Activated naive CD8-positive, alpha-beta T cell treated with anti-CD3 and anti-CD28 coated beads, Interleukin-2, amount 10 ng/mL, durations not matched to agents 7 days and 5 days (primary cell): ENCODE results near the gene KRTDAP. TPM values are rescaled to one million over a fixed set of nuclear protein-coding genes. Genes with fewer than 3 reads are reported as not detected.

Experiments
- ATAC-seq: fragments of 150-1000 bp; cut with Tn5 transposase; one replicate; pipeline ENCODE4 v1.10.0; 2021; ENCODE audit warnings: low read depth, moderate library complexity
- POLR2A ChIA-PET: fragments of 350-600 bp; sonication (Branson Sonifier 250); formaldehyde crosslinking; loops from one replicate; lab custom pipeline; 2021; ENCODE audit warnings: antibody characterized with exemption; lab: Charles Lee
- DNase-seq: peaks from one replicate; pipeline ENCODE4 v3.0.0; 2021
- H3K27ac Mint-ChIP-seq: one replicate; pipeline ENCODE4 v1.8.0; 2022; ENCODE audit warnings: mild to moderate bottlenecking, mixed read lengths
- H3K27me3 Mint-ChIP-seq: one replicate; pipeline ENCODE4 v1.8.0; 2022; ENCODE audit warnings: mild to moderate bottlenecking, moderate library complexity, mixed read lengths
- H3K36me3 Mint-ChIP-seq: one replicate; pipeline ENCODE4 v1.8.0; 2021; ENCODE audit warnings: mild to moderate bottlenecking, mixed read lengths
- H3K4me1 Mint-ChIP-seq: one replicate; pipeline ENCODE4 v1.8.0; 2021; ENCODE audit warnings: mixed read lengths
- H3K4me3 Mint-ChIP-seq: one replicate; pipeline ENCODE4 v1.8.0; 2022; ENCODE audit warnings: mild to moderate bottlenecking, moderate library complexity, mixed read lengths
- H3K9me3 Mint-ChIP-seq: one replicate; pipeline ENCODE4 v1.8.0; 2021; ENCODE audit warnings: mixed read lengths
- total RNA-seq, 2 experiments: library from RNA; stranded (reverse); gene quantifications; one replicate each; pipeline ENCODE4 v1.2.3, GENCODE V29; 2021

The KRTDAP gene
- total RNA-seq, 2 experiments from 2014 or later, result not detected

DNA sequence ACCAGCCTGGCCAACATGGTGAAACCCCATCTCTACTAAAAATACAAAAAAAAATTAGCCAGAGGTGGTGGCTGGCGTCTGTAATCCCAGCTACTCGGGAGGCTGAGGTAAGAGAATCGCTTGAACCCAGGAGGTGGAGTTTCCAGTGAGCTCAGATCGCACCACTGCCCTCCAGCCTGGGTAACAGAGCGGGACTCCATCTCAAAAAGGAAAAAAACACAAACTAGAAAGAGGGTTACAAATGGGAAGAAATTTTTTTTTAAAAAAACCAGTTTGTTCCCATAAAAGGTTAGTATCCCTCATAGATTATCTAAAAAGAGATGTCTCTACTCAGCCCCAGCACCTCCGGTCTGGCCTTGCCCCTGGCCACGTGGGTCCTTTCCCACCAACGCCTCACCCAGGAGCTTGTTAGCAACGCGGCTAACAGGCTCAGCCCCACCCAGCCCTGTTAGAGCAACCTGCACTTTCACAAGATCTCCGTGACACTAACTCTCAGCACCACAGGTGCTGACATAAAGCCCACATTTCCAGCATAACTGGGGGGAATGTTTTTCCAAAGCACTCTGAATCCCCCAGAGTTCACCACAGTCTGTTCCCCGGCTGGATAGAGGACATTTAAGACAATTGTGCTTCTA is 18.9 kb upstream of the KRTDAP start:
- Mint-ChIP-seq H3K27me3 (peaks cover 51% of the 10 kb centered on the region), H3K9me3 (no peaks in the 10 kb centered on the region), H3K4me3 (peak overlapping the region; percentile 52), H3K4me1 (peaks cover 7% of the 10 kb centered on the region), H3K27ac (no peak overlapping the region), H3K36me3 (no peaks in the 10 kb centered on the region)
- POLR2A ChIA-PET, result interaction anchor here (0.6 kb wide), 1 partner anchor 520 kb away, joined by 4 read pairs; no protein-coding TSS in a partner anchor
- DNase-seq (no peak), ATAC-seq (peak; percentile 65)

DNA sequence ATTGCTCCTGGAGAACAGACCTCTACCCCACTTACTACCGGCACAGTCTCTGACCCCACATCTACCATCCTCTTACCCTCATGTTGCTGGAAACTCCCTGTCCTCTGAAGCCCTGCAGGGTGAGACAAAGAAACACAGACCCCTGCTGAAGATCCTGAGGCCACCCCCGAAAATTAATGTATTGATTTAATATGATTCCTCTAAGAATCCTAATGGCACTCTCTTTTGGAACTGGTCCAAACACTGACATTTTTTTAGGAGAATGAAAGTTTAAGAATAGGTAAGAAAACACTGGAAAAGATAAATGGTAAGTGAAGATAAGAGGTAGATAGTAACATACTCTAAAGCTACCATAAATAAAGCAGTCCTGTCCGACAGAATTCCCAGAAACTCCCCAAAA is 17.9 kb upstream of the KRTDAP start:
- Mint-ChIP-seq H3K9me3 (no peaks in the 10 kb centered on the region), H3K36me3 (no peaks in the 10 kb centered on the region), H3K27ac (no peak overlapping the region), H3K27me3 (peaks cover 49% of the 10 kb centered on the region), H3K4me1 (peaks cover 7% of the 10 kb centered on the region), H3K4me3 (no peak overlapping the region)
- POLR2A ChIA-PET, result no interaction called here
- DNase-seq (no peak), ATAC-seq (no peak)

DNA sequence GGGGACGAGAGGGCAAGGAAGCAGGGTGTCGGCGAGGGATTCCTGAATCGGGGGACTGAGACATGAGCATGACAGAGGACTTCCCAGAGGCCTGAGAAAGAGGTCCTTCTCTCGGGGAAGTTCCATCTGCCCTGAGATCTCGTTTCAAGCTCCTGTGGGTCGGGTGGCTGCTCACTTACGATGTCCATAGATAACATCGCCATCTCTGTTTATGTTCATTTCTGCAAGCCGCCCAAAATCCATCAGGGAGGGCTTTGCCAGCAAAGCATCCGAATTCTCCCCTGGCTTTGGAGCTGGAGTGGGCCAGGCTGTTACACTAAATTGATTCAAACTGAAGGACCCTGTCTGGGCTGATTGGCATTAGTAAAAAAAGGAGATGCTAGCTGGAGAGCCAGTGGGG is 17.3 kb upstream of the KRTDAP start:
- H3K36me3 Mint-ChIP-seq, result no peaks in the 10 kb centered on the region
- peaks cover 46% of the 10 kb centered on the region for H3K27me3 Mint-ChIP-seq
- DNase-seq, result no peak
- peaks cover 7% of the 10 kb centered on the region for H3K4me1 Mint-ChIP-seq
- POLR2A ChIA-PET, result no interaction called here
- H3K9me3 Mint-ChIP-seq, result no peaks in the 10 kb centered on the region
- H3K27ac Mint-ChIP-seq, result no peak overlapping the region
- ATAC-seq, result no peak
- H3K4me3 Mint-ChIP-seq, result no peak overlapping the region

DNA sequence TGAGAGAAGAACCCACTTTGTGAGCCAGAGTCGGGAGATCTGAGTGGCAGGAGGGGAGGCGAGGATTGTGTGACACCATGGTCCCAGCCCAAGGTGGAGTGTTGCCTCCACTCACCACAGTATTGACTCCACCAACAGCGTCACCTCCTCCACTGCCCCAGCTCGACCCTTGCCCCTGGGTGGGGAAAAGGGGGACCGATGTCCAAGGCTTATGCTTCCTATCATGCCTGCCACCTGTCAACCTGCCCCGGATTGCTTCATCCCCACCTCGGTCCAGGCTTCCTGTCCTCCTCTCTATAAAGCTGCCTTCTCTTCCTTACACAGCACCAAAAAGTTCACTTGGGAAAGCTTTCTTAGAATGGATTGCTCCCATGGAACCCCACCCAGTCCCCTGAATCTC is 15.7 kb upstream of the KRTDAP start:
- peaks cover 42% of the 10 kb centered on the region for H3K27me3 Mint-ChIP-seq
- H3K4me3 Mint-ChIP-seq, result no peak overlapping the region
- no peaks in the 10 kb centered on the region for H3K36me3 Mint-ChIP-seq
- POLR2A ChIA-PET, result interaction anchor here (0.6 kb wide), 1 partner anchor 230 kb away, joined by 3 read pairs; no protein-coding TSS in a partner anchor
- peaks cover 10% of the 10 kb centered on the region for H3K4me1 Mint-ChIP-seq
- no peak overlapping the region for H3K27ac Mint-ChIP-seq
- no peak for ATAC-seq
- no peak for DNase-seq
- H3K9me3 Mint-ChIP-seq, result no peaks in the 10 kb centered on the region

DNA sequence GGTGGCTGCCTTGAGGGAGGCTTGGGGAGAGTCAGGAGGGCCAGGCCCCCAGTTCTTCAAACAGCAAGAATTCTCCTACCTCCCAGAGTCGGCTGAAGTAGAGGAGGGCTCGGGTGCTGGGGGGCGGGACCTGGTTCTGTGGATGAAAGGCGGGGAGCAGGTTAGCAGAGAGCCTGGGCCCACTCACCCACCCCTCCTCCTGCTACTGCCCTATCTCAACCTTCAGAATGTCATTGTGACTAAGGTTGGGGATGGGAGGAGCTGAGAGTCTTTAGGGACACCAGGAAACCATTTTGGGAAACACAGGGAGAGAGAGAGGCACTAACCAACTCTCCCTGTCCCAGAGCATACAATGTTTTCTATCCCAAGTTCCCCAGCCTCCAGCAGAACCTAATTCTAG is 12.5 kb upstream of the KRTDAP start:
- ATAC-seq, result no peak
- Mint-ChIP-seq H3K27me3 (peaks cover 15% of the 10 kb centered on the region), H3K4me3 (no peak overlapping the region), H3K9me3 (no peaks in the 10 kb centered on the region), H3K27ac (no peak overlapping the region), H3K36me3 (no peaks in the 10 kb centered on the region), H3K4me1 (peaks cover 3% of the 10 kb centered on the region)
- POLR2A ChIA-PET, result no interaction called here
- DNase-seq, result no peak

DNA sequence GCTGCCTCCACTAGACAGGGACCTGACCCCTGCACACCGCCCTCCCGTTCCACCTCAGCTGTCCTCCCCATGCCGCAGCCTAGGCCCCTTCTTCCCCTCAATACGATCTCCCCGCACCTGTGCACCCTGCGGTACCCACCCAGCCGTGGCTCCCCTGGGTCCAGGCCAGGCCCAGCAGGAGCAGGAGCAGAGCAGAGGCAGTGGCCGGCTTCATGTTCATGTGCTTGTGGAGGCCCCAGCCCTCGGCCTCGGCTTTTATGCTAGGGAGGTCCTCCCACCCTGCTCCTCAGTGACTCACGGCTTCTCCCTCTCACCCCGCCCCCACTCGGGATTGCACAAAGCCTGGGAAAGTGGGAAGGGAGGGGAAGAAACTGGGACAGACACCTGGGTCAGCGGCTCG is 11.4 kb upstream of the KRTDAP start:
- H3K27ac Mint-ChIP-seq, result no peak overlapping the region
- no peaks in the 10 kb centered on the region for H3K36me3 Mint-ChIP-seq
- H3K4me1 Mint-ChIP-seq, result peaks cover 3% of the 10 kb centered on the region
- DNase-seq, result no peak
- H3K27me3 Mint-ChIP-seq, result peaks cover 9% of the 10 kb centered on the region
- ATAC-seq, result no peak
- POLR2A ChIA-PET, result no interaction called here
- H3K9me3 Mint-ChIP-seq, result no peaks in the 10 kb centered on the region
- H3K4me3 Mint-ChIP-seq, result no peak overlapping the region

DNA sequence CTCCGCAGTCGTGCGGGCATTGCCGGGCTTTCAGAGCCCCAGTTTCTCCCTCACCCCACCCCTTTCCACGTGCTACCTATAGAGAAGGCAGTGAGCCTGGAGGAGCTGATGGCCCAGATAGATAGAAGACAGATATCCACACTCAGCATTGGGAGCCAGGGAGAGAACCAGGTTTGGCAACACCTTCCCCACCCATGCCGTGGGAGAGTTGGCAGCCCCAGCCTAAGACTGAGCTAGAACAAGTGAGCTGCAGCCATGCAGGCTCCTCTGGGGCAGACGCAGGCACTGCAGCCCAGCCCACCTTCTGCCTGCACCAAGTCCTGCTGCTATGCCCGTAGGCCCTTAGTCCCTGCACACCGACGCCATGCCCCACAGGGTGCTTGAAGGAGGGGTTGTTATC is 10.3 kb upstream of the KRTDAP start:
- no peak overlapping the region for H3K27ac Mint-ChIP-seq

DNA sequence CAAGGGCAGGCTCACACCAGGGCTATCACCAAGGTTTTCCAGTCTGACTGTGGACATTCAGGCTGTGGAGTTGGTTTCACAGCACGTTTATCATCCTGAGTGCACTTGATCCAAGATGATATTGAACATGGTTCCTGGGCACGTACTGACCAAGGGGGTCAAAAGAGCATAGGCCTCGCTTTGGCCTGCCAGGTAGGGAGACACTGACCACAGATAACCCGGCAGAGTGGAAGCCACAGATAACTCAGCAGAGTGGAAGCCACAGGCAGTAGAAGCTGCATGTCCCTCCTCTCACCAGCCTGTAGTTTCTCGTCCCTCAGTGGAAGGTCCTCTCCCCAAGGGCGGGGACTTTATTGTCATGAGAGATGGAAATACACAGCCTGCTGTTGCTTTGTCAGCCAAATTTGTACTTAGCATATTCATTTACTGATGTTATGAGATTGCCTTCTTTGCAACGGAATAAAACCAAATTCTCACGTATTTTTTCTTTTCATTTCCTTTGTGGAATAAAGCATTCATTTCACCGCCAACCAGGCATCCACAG is 8.8 kb upstream of the KRTDAP start:
- Mint-ChIP-seq H3K27ac (no peak overlapping the region), H3K4me3 (no peak overlapping the region), H3K36me3 (no peaks in the 10 kb centered on the region), H3K27me3 (peaks cover 8% of the 10 kb centered on the region), H3K4me1 (peaks cover 5% of the 10 kb centered on the region), H3K9me3 (no peaks in the 10 kb centered on the region)
- no peak for ATAC-seq
- no peak for DNase-seq
- POLR2A ChIA-PET, result no interaction called here

More for the DNA sequence above, 10.3 kb upstream of the KRTDAP start:
- H3K9me3 Mint-ChIP-seq, result no peaks in the 10 kb centered on the region
- DNase-seq, result no peak
- no peak for ATAC-seq
- H3K4me3 Mint-ChIP-seq, result no peak overlapping the region
- H3K36me3 Mint-ChIP-seq, result no peaks in the 10 kb centered on the region
- peaks cover 6% of the 10 kb centered on the region for H3K27me3 Mint-ChIP-seq
- H3K4me1 Mint-ChIP-seq, result peaks cover 3% of the 10 kb centered on the region
- POLR2A ChIA-PET, result no interaction called here

DNA sequence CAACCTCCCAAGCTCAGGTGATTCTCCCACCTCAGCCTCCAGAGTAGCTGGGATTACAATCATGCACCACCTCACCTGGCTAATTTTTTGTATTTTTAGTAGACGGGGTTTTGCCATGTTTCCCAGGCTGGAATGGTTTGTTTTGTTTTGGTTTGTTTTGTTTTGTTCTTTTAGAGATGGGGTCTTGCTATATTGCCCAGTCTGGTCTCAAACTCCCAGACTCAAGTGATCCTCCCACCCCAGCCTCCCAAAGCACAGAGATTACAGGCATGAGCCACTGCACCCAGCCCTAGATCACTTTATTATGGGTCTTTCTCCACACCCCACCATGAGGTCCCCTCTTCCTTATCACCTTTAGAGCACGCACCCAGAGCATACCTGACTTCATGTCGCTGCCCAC is 8.0 kb upstream of the KRTDAP start:
- DNase-seq, result no peak
- Mint-ChIP-seq H3K36me3 (no peaks in the 10 kb centered on the region), H3K27ac (no peak overlapping the region), H3K27me3 (peaks cover 15% of the 10 kb centered on the region), H3K9me3 (no peaks in the 10 kb centered on the region), H3K4me3 (no peak overlapping the region), H3K4me1 (peaks cover 5% of the 10 kb centered on the region)
- POLR2A ChIA-PET, result no interaction called here
- ATAC-seq, result no peak

DNA sequence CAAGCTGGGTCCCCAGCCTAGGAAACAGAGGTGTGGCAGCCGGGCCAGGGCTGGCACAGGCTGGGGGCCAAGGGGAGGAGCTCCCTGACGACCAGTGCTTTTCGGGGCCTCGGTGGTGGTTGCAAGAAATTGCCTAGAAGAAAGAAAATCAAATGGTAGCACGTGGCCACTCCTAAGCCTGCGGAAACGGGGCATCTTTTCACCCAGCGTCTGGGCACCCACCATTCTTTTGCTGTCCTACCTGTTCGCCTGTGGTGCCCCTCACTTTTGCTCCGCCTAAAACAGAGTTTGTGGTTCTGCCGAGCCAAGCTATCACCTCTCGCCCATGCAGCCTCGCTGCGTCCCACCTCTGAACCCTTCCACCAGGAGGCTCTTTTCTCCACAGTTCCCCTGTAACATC is 7.1 kb upstream of the KRTDAP start:
- no peaks in the 10 kb centered on the region for H3K36me3 Mint-ChIP-seq
- H3K4me1 Mint-ChIP-seq, result peaks cover 5% of the 10 kb centered on the region
- DNase-seq, result no peak
- H3K4me3 Mint-ChIP-seq, result no peak overlapping the region
- H3K27me3 Mint-ChIP-seq, result peaks cover 19% of the 10 kb centered on the region
- no peaks in the 10 kb centered on the region for H3K9me3 Mint-ChIP-seq
- no peak for ATAC-seq
- POLR2A ChIA-PET, result no interaction called here
- no peak overlapping the region for H3K27ac Mint-ChIP-seq

DNA sequence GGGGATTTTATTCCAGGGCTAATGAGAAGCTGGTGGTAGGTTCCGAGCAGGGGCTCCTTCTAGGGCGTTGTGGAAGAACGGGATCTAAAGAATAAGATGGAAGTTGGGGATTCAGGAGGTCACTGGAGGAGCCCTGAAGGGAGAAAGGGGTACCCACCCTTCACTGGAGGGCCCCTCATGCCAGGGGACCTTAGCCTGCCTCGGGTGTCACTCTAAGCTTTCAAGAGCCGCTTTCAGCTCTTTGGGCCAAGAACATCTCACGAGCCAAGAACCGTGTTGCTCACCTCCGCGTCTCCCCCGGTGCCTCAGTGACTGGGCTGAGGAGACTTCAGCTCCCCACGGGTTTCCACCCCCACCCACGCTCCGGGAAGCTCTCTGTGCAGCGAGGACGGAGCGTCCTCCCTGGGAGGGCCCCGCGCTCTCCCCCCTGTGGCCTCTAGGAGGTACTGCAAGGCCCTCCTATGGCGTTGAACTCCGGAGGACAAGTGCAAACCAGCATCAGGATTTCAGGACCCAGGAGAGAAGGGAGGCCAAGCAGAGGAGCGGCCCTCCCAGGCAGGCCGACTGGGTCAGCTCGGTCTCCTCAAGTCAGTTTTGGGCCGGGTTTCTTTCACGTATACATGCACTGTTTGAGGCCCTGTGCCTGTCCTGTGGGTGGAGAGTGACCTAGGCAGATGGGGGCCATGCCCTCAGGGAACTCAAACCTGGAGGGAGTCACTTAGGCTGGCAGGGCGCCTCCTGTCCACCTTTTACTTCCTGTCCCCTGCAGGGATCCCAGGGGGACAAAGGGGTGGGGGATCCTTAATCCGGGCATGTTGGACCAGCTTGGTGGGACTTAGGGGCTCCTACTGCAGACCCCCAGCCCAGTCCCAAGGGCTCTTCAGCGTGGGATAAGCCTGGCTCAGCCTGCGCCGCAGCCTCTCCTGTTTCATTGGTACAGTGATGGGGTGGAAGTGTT is 5.1 kb upstream of the KRTDAP start:
- peak overlapping the region; percentile 37 for H3K4me3 Mint-ChIP-seq
- ATAC-seq (peak; percentile 85), DNase-seq (peak; percentile 73)
- H3K27ac Mint-ChIP-seq, result no peak overlapping the region
- H3K27me3 Mint-ChIP-seq, result peaks cover 19% of the 10 kb centered on the region
- peaks cover 2% of the 10 kb centered on the region for H3K4me1 Mint-ChIP-seq
- POLR2A ChIA-PET, result interaction anchor here (0.6 kb wide), 1 partner anchor 415 kb away, joined by 3 read pairs; no protein-coding TSS in a partner anchor
- H3K9me3 Mint-ChIP-seq, result no peaks in the 10 kb centered on the region
- H3K36me3 Mint-ChIP-seq, result no peaks in the 10 kb centered on the region

DNA sequence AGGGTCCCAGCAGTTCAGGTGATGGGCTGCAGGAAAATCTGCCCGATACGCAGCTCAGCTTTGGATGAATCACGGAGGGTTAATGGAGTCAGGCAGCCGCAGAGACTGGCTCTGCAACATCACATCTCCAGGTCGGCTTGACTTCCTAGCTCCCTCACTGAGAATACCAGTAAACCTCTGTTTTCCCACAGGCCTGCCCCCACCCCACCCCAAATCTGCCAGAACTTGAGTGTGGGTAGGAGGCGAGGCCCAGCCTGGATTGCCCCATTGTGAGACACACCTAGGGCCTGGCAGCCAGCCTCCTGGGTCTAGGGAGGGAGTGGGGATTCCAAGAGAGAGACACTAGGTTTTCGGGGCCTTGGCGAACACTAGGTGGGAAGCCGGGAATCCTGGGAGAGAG is 3.7 kb upstream of the KRTDAP start:
- POLR2A ChIA-PET, result no interaction called here
- H3K27me3 Mint-ChIP-seq, result peaks cover 17% of the 10 kb centered on the region
- H3K4me3 Mint-ChIP-seq, result no peak overlapping the region
- H3K36me3 Mint-ChIP-seq, result no peaks in the 10 kb centered on the region
- H3K27ac Mint-ChIP-seq, result no peak overlapping the region
- DNase-seq (no peak), ATAC-seq (no peak)
- H3K9me3 Mint-ChIP-seq, result no peaks in the 10 kb centered on the region
- peaks cover 2% of the 10 kb centered on the region for H3K4me1 Mint-ChIP-seq

DNA sequence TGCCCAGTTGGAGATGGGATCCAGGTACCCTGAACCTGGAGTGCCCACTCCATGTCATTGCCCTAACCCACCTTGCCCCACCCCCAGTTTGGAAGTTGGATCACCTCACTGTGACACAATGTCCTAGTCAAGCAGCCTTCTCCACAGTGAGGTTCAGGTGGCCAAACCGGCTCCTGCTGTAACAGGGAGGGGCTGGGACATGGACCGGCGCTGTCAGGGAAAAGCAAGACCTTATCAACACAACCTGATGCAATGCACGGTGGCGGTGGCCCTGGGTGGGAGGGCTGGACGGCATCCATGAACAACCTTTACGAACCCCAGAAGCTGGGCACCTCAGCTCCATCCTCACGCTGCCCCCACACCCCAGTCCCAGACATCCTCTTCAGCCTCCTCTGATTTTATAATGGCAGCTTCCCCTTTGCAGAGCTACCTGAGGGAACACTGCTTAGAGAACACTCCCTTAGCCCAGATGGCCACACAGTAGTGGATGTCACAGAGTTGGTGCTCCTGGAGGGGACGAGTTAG is 1.6 kb upstream of the KRTDAP start:
- Mint-ChIP-seq H3K27ac (no peak overlapping the region), H3K4me1 (peaks cover 2% of the 10 kb centered on the region), H3K27me3 (peaks cover 20% of the 10 kb centered on the region), H3K9me3 (no peaks in the 10 kb centered on the region), H3K4me3 (no peak overlapping the region), H3K36me3 (no peaks in the 10 kb centered on the region)
- no peak for DNase-seq
- POLR2A ChIA-PET, result no interaction called here
- no peak for ATAC-seq
